Transverse colon (tissue), 3 donors: Measurements from ENCODE around the gene SETX.

ENCODE experiments used
- CTCF ChIP-seq, 5 experiments: fragments of 200-600 bp in 3 of 5; fragments of 450-650 bp in 2 of 5; sonication (generic) in 3 of 5; IDR thresholded peaks; 1 replicate in 2 of 5; 2 replicates in 3 of 5; pipeline ENCODE4 v1.5.1; 2016 to 2017; ENCODE audit warnings: antibody characterized with exemption in 5 of 5, inconsistent platforms in 3 of 5, mild to moderate bottlenecking in 2 of 5, moderate library complexity in 1 of 5
- POLR2A ChIP-seq: fragments of 450-650 bp; IDR thresholded peaks from one replicate; pipeline ENCODE4 v1.6.1; 2016; ENCODE audit warnings: antibody characterized with exemption, mild to moderate bottlenecking, moderate library complexity

GRCh38 chr9:132247942-132248341 is 106.8 kb downstream of the SETX start:
- no peak for TF ChIP-seq CTCF (IDR thresholded peaks at IDR 0.05)
- TF ChIP-seq POLR2A: no peak
